HEK293 (cell line): Measurements from ENCODE around the gene DICER1.

Experiments
- CTCF ChIP-seq: fragments of 450-650 bp; formaldehyde crosslinking; IDR thresholded peaks from 2 replicates; pipeline ENCODE4 v1.5.1; 2016; ENCODE audit warnings: missing biosample characterization, missing genetic modification characterization
- ZNF335 ChIP-seq: fragments of 450-650 bp; formaldehyde crosslinking; conservative IDR thresholded peaks from 2 replicates; pipeline ENCODE4 v1.5.1; 2016; ENCODE audit warnings: missing biosample characterization, missing genetic modification characterization

GRCh38 chr14:95138876-95139275 lies 18.5 kb downstream of the DICER1 start:
- no peak for TF ChIP-seq CTCF (tag by site-specific recombination)
- no peak for TF ChIP-seq ZNF335 (tag by site-specific recombination)
